ENCODE data around the gene SLC35B1.

DNA sequence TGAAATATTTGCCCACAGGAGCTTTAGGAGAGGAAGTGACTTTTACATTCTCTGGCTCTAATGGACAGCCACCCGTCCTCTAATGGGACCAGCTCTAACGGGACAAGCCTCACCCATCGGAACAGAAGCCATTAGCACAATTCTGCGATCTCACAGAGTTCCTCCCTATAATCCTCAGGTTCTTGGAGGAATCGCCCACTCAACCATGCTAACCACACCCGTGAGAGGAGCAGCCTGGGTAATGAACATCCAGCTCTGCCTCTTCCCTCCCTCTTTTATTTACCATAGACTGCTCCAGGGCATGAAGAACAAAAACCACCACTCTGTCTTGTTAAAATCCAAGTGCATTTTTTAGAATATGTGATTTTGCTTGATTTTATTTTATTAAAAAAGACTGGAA is 6.8 kb downstream of the SLC35B1 start:
- TF ChIP-seq, protein P1, sequence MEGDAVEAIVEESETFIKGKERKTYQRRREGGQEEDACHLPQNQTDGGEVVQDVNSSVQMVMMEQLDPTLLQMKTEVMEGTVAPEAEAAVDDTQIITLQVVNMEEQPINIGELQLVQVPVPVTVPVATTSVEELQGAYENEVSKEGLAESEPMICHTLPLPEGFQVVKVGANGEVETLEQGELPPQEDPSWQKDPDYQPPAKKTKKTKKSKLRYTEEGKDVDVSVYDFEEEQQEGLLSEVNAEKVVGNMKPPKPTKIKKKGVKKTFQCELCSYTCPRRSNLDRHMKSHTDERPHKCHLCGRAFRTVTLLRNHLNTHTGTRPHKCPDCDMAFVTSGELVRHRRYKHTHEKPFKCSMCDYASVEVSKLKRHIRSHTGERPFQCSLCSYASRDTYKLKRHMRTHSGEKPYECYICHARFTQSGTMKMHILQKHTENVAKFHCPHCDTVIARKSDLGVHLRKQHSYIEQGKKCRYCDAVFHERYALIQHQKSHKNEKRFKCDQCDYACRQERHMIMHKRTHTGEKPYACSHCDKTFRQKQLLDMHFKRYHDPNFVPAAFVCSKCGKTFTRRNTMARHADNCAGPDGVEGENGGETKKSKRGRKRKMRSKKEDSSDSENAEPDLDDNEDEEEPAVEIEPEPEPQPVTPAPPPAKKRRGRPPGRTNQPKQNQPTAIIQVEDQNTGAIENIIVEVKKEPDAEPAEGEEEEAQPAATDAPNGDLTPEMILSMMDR (IDR thresholded peaks at IDR 0.05), result no peak
- TF ChIP-seq ZFX (IDR thresholded peaks at IDR 0.05; ENCODE audit: borderline replicate concordance), result no peak

All from 22Rv1 (cell line).